WTC11 (cell line): ENCODE data around the gene WDFY4. TPM values are rescaled to one million over a fixed set of nuclear protein-coding genes. Genes with fewer than 3 reads are reported as not detected.

Source experiments
- ATAC-seq: fragments of 200-7000 bp; cut with Tn5 transposase; 2 replicates; pipeline ENCODE4 v1.10.0; 2021; ENCODE audit warnings: mild to moderate bottlenecking, moderate library complexity
- CTCF ChIA-PET: fragments of 300-600 bp; sonication (Branson Sonifier 250); formaldehyde crosslinking; loops from one replicate; lab custom pipeline; 2021; ENCODE audit warnings: antibody characterized with exemption; lab: Charles Lee
- POLR2A ChIA-PET: fragments of 350-600 bp; sonication (Branson Sonifier 250); formaldehyde crosslinking; loops from one replicate; lab custom pipeline; 2021; ENCODE audit warnings: antibody characterized with exemption; lab: Charles Lee
- DNase-seq: peaks from one replicate; pipeline ENCODE4 v3.0.0; 2021; ENCODE audit warnings: low spot score
- H3K27ac Mint-ChIP-seq: 2 replicates; pipeline ENCODE4 v1.8.0; 2021; ENCODE audit warnings: mixed read lengths
- H3K27me3 Mint-ChIP-seq: 2 replicates; pipeline ENCODE4 v1.8.0; 2021; ENCODE audit warnings: low read depth, mild to moderate bottlenecking, moderate library complexity, mixed read lengths
- H3K36me3 Mint-ChIP-seq: 2 replicates; pipeline ENCODE4 v1.8.0; 2021; ENCODE audit warnings: mixed read lengths
- H3K4me1 Mint-ChIP-seq: 2 replicates; pipeline ENCODE4 v1.8.0; 2022; ENCODE audit warnings: mixed read lengths
- H3K4me3 Mint-ChIP-seq: 2 replicates; pipeline ENCODE4 v1.8.0; 2021; ENCODE audit warnings: mild to moderate bottlenecking, moderate library complexity, mixed read lengths
- H3K9me3 Mint-ChIP-seq: 2 replicates; pipeline ENCODE4 v1.8.0; 2021; ENCODE audit warnings: mixed read lengths
- CBFB ChIP-seq: sonication (generic); formaldehyde crosslinking; IDR thresholded peaks from 2 replicates; pipeline ENCODE4 v1.8.1; 2022; ENCODE audit warnings: mild to moderate bottlenecking, low read depth, missing genetic modification reagents
- JAZF1 ChIP-seq: fragments of 250-450 bp; sonication (Bioruptor Pico); IDR thresholded peaks from 2 replicates; pipeline ENCODE4 v1.9.0; 2021; ENCODE audit warnings: moderate library complexity, mild to moderate bottlenecking, inconsistent platforms
- MXD4 ChIP-seq: fragments of 250-450 bp; sonication (Bioruptor Pico); IDR thresholded peaks from 2 replicates; pipeline ENCODE4 v1.8.0; 2021; ENCODE audit warnings: mild to moderate bottlenecking, moderate library complexity, borderline replicate concordance
- NFATC4 ChIP-seq: fragments of 250-450 bp; sonication (Bioruptor Pico); IDR thresholded peaks from 2 replicates; pipeline ENCODE4 v1.9.0; 2021; ENCODE audit warnings: mild to moderate bottlenecking
- NR3C1 ChIP-seq: sonication (generic); formaldehyde crosslinking; conservative IDR thresholded peaks from 2 replicates; pipeline ENCODE4 v1.8.1; 2023; ENCODE audit warnings: low read depth, mild to moderate bottlenecking, missing genetic modification reagents
- PRRX2 ChIP-seq: fragments of 250-450 bp; sonication (Bioruptor Pico); IDR thresholded peaks from 2 replicates; pipeline ENCODE4 v1.8.0; 2021; ENCODE audit warnings: mild to moderate bottlenecking
- SMAD3 ChIP-seq: sonication (generic); formaldehyde crosslinking; IDR thresholded peaks from 2 replicates; pipeline ENCODE4 v1.8.0; 2022; ENCODE audit warnings: missing genetic modification reagents, mild to moderate bottlenecking, borderline replicate concordance
- TCF7 ChIP-seq: sonication (generic); formaldehyde crosslinking; IDR thresholded peaks from 2 replicates; pipeline ENCODE4 v1.8.0; 2022; ENCODE audit warnings: mild to moderate bottlenecking, low read depth, missing genetic modification reagents, moderate library complexity
- ZNF121 ChIP-seq: sonication (generic); formaldehyde crosslinking; IDR thresholded peaks from 2 replicates; pipeline ENCODE4 v1.8.0; 2023; ENCODE audit warnings: missing genetic modification reagents
- ZNF232 ChIP-seq: sonication (generic); formaldehyde crosslinking; IDR thresholded peaks from 2 replicates; pipeline ENCODE4 v1.8.0; 2022; ENCODE audit warnings: mild to moderate bottlenecking, missing genetic modification reagents
- total RNA-seq: library from RNA; stranded (reverse); gene quantifications from 3 replicates; pipeline ENCODE4 v1.2.3, GENCODE V29; 2021
- TF ChIP-seq, protein P1 (sequence below): sonication (generic); formaldehyde crosslinking; IDR thresholded peaks from 2 replicates; pipeline ENCODE4 v1.8.1; 2023; ENCODE audit warnings: mild to moderate bottlenecking, missing genetic modification reagents
- TF ChIP-seq, protein P2 (sequence below): fragments of 250-450 bp; sonication (Bioruptor Pico); IDR thresholded peaks from 2 replicates; pipeline ENCODE4 v1.9.0; 2021; ENCODE audit warnings: mild to moderate bottlenecking
- TF ChIP-seq, protein P3 (sequence below): sonication (generic); formaldehyde crosslinking; IDR thresholded peaks from 2 replicates; pipeline ENCODE4 v1.8.1; 2022; ENCODE audit warnings: mild to moderate bottlenecking, moderate library complexity, missing genetic modification reagents
- TF ChIP-seq, protein P4 (sequence below): fragments of 250-450 bp; sonication (Bioruptor Pico); conservative IDR thresholded peaks from 2 replicates; pipeline ENCODE4 v1.9.0; 2021; ENCODE audit warnings: mild to moderate bottlenecking
- TF ChIP-seq, protein P5 (sequence below): sonication (generic); formaldehyde crosslinking; IDR thresholded peaks from 2 replicates; pipeline ENCODE4 v1.8.0; 2022; ENCODE audit warnings: mild to moderate bottlenecking, missing genetic modification reagents
- TF ChIP-seq, protein P6 (sequence below): sonication (generic); formaldehyde crosslinking; IDR thresholded peaks from 2 replicates; pipeline ENCODE4 v1.8.1; 2023; ENCODE audit warnings: mild to moderate bottlenecking, missing genetic modification reagents, moderate library complexity
- TF ChIP-seq, protein P7 (sequence below): sonication (generic); formaldehyde crosslinking; IDR thresholded peaks from 2 replicates; pipeline ENCODE4 v1.8.0; 2022; ENCODE audit warnings: mild to moderate bottlenecking, missing genetic modification reagents

The WDFY4 gene
- total RNA-seq, 1 experiment from 2014 or later: 0.13 TPM

DNA sequence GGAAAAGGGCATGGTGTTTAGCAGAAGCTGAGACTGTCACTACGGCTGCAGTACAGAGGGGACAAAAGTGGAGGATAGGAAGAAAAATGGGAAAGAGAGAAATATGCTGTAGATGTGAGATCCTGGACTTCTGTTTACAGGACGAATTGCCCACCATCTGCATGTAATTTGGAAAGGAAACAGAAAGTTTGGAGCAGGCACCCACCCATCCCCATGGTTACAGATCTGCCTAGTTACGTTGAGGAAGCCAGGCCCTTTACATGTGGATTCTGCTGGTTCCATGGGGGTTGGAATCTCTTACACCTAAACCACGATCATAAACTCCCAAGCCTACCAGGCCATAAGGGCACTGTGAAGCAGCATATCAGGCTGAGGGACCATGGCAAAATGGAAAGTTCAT, 84.3 kb downstream of the WDFY4 start:
- TF ChIP-seq TCF7 (CRISPR knock-in tag): no peak
- TF ChIP-seq NR3C1 (CRISPR knock-in tag): no peak
- TF ChIP-seq, protein P1, sequence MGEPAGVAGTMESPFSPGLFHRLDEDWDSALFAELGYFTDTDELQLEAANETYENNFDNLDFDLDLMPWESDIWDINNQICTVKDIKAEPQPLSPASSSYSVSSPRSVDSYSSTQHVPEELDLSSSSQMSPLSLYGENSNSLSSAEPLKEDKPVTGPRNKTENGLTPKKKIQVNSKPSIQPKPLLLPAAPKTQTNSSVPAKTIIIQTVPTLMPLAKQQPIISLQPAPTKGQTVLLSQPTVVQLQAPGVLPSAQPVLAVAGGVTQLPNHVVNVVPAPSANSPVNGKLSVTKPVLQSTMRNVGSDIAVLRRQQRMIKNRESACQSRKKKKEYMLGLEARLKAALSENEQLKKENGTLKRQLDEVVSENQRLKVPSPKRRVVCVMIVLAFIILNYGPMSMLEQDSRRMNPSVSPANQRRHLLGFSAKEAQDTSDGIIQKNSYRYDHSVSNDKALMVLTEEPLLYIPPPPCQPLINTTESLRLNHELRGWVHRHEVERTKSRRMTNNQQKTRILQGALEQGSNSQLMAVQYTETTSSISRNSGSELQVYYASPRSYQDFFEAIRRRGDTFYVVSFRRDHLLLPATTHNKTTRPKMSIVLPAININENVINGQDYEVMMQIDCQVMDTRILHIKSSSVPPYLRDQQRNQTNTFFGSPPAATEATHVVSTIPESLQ: no peak
- TF ChIP-seq, protein P2, sequence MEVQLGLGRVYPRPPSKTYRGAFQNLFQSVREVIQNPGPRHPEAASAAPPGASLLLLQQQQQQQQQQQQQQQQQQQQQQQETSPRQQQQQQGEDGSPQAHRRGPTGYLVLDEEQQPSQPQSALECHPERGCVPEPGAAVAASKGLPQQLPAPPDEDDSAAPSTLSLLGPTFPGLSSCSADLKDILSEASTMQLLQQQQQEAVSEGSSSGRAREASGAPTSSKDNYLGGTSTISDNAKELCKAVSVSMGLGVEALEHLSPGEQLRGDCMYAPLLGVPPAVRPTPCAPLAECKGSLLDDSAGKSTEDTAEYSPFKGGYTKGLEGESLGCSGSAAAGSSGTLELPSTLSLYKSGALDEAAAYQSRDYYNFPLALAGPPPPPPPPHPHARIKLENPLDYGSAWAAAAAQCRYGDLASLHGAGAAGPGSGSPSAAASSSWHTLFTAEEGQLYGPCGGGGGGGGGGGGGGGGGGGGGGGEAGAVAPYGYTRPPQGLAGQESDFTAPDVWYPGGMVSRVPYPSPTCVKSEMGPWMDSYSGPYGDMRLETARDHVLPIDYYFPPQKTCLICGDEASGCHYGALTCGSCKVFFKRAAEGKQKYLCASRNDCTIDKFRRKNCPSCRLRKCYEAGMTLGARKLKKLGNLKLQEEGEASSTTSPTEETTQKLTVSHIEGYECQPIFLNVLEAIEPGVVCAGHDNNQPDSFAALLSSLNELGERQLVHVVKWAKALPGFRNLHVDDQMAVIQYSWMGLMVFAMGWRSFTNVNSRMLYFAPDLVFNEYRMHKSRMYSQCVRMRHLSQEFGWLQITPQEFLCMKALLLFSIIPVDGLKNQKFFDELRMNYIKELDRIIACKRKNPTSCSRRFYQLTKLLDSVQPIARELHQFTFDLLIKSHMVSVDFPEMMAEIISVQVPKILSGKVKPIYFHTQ: no peak
- ATAC-seq: no peak
- H3K9me3 Mint-ChIP-seq: peaks cover 3% of the 10 kb centered on the region
- H3K4me3 Mint-ChIP-seq: no peak overlapping the region
- H3K27ac Mint-ChIP-seq: no peak overlapping the region
- ChIA-PET POLR2A (interaction anchor here (0.6 kb wide), 1 partner anchor 9 kb away, joined by 4 read pairs; no protein-coding TSS in a partner anchor), CTCF (interaction anchor here (1.0 kb wide), 1 partner anchor 113 kb away, joined by 3 read pairs; no protein-coding TSS in a partner anchor)
- peaks cover 21% of the 10 kb centered on the region for H3K4me1 Mint-ChIP-seq
- H3K36me3 Mint-ChIP-seq: no peaks in the 10 kb centered on the region
- no peak for DNase-seq
- no peaks in the 10 kb centered on the region for H3K27me3 Mint-ChIP-seq

DNA sequence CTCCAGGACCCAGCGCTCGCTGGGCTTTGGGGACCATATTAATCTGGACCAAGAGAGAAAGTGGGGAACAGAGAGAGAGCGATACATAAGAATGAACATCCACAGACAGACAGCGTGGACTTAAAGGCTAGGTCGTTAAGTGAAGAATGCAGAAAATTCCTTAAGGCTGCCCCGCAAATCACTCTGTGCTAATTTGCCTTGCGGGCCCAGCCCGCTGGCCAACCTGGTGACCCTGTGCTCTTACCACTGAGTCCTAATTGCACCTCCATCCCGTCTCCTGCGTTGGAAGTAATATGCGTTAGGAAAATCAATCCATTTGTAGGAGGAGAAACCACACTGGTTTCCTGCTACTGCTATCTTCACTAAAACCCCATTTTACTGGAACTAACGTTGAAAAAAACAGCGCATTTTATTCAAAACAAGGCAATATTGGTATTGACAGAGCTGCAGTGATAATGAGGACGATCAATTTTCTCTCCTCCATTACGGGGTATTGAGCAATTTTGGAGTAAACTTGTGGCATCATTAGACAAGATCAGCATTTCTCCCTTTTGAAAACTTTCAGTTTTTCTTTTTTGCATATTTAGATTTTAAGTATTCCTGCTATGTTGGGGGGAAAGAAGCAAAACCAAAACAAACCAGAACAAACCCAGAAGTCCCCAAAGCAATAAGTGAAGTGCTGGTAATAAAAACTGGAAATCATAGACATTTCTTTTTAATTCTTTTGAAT, 85.2 kb downstream of the WDFY4 start:
- ChIA-PET CTCF (interaction anchor here (1.0 kb wide), 1 partner anchor 114 kb away, joined by 3 read pairs; no protein-coding TSS in a partner anchor), POLR2A (no interaction called here)
- Mint-ChIP-seq H3K9me3 (peaks cover 3% of the 10 kb centered on the region), H3K4me1 (peaks cover 21% of the 10 kb centered on the region), H3K27me3 (no peaks in the 10 kb centered on the region), H3K4me3 (no peak overlapping the region), H3K27ac (no peak overlapping the region), H3K36me3 (no peaks in the 10 kb centered on the region)
- ATAC-seq (peak; percentile 68), DNase-seq (no peak)
- TF ChIP-seq NFATC4 (CRISPR knock-in tag) (no peak), MXD4 (CRISPR knock-in tag) (no peak), CBFB (CRISPR knock-in tag) (no peak), NR3C1 (CRISPR knock-in tag) (no peak), ZNF232 (CRISPR knock-in tag) (no peak), SMAD3 (CRISPR knock-in tag) (no peak), ZNF121 (no peak), PRRX2 (CRISPR knock-in tag) (no peak), JAZF1 (CRISPR knock-in tag) (no peak)
- TF ChIP-seq, protein P3, sequence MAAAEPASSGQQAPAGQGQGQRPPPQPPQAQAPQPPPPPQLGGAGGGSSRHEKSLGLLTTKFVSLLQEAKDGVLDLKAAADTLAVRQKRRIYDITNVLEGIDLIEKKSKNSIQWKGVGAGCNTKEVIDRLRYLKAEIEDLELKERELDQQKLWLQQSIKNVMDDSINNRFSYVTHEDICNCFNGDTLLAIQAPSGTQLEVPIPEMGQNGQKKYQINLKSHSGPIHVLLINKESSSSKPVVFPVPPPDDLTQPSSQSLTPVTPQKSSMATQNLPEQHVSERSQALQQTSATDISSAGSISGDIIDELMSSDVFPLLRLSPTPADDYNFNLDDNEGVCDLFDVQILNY (CRISPR knock-in tag): no peak
- TF ChIP-seq, protein P4, sequence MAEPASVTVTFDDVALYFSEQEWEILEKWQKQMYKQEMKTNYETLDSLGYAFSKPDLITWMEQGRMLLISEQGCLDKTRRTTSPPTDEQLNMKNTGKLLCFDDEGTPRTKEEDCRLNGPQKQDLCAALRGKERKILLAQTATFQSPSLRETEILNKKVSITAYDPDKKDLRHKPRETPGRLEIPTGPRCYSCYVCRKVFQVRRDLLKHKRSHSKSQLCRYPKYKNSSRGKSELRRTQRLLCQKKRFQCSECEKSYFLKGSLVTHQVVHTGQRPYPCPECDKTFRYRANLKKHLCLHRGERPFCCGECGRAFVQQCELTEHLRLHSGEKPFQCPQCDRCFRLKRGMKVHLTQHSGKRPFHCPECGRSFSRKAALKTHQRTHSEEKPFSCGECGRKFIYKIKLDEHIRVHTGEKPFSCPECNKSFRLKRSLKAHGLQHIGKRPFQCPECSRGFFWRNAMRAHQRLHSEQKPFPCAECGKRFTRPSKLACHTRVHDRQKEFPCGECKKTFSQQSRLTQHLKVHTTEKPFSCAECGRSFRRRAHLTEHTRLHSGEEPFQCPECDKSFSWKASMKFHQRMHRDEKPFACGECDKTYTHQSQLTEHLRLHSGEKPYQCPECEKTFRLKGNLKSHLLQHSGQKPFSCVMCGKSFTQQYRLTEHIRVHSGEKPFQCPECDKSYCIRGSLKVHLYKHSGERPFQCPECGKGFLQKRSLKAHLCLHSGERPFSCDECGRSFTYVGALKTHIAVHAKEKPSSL (CRISPR knock-in tag): no peak
- TF ChIP-seq, protein P5, sequence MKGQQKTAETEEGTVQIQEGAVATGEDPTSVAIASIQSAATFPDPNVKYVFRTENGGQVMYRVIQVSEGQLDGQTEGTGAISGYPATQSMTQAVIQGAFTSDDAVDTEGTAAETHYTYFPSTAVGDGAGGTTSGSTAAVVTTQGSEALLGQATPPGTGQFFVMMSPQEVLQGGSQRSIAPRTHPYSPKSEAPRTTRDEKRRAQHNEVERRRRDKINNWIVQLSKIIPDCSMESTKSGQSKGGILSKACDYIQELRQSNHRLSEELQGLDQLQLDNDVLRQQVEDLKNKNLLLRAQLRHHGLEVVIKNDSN: no peak
- TF ChIP-seq, protein P6, sequence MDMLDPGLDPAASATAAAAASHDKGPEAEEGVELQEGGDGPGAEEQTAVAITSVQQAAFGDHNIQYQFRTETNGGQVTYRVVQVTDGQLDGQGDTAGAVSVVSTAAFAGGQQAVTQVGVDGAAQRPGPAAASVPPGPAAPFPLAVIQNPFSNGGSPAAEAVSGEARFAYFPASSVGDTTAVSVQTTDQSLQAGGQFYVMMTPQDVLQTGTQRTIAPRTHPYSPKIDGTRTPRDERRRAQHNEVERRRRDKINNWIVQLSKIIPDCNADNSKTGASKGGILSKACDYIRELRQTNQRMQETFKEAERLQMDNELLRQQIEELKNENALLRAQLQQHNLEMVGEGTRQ (CRISPR knock-in tag): no peak
- TF ChIP-seq, protein P7, sequence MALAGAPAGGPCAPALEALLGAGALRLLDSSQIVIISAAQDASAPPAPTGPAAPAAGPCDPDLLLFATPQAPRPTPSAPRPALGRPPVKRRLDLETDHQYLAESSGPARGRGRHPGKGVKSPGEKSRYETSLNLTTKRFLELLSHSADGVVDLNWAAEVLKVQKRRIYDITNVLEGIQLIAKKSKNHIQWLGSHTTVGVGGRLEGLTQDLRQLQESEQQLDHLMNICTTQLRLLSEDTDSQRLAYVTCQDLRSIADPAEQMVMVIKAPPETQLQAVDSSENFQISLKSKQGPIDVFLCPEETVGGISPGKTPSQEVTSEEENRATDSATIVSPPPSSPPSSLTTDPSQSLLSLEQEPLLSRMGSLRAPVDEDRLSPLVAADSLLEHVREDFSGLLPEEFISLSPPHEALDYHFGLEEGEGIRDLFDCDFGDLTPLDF (CRISPR knock-in tag): no peak
